Fibroblast of villous mesenchyme (primary cell): ENCODE data around the gene OR6B2. TPM values are rescaled to one million over a fixed set of nuclear protein-coding genes. Genes with fewer than 3 reads are reported as not detected.
"Not testable (repeated sequence)": the region's sequence is repeated elsewhere in the genome, so short reads cannot be mapped to it uniquely, and the experiment has no call there.

Source experiments
- DNase-seq: peaks from one replicate; pipeline ENCODE4 v3.0.0-alpha.2; 2010; ENCODE audit warnings: low read depth
- H3K4me3 ChIP-seq: 2 replicates; pipeline ENCODE4 v1.5.1; 2011; ENCODE audit warnings: low read depth, mild to moderate bottlenecking, low read length
- CTCF ChIP-seq: IDR thresholded peaks from 2 replicates; pipeline ENCODE4 v1.5.1; 2012; ENCODE audit warnings: low read depth, mild to moderate bottlenecking, low read length; ENCODE audit not compliant: insufficient read depth
- total RNA-seq: library from RNA; depleted of rRNA; stranded (reverse); fragments of >200 nt; gene quantifications from 2 replicates; pipeline ENCODE4 v1.2.3, GENCODE V29; 2012

Gene OR6B2
- total RNA-seq, 1 donor, result not detected

GRCh38 chr2:240052524-240052923 is 22.3 kb upstream of the OR6B2 start:
- no peak overlapping the region for H3K4me3 ChIP-seq
- no peak for DNase-seq
- no peak for TF ChIP-seq CTCF

- TF ChIP-seq CTCF, result no peak
- DNase-seq, result no peak
- H3K4me3 ChIP-seq, result no peak overlapping the region
Observed at GRCh38 chr2:240051697-240052096, 21.5 kb upstream of the OR6B2 start.

GRCh38 chr2:240050278-240050677 is 20.0 kb upstream of the OR6B2 start:
- H3K4me3 ChIP-seq, result no peak overlapping the region
- no peak for DNase-seq
- no peak for TF ChIP-seq CTCF

GRCh38 chr2:240048237-240048636 is 18.0 kb upstream of the OR6B2 start:
- no peak for DNase-seq
- no peak for TF ChIP-seq CTCF
- no peak overlapping the region for H3K4me3 ChIP-seq

- no peak for DNase-seq
- no peak for TF ChIP-seq CTCF
- H3K4me3 ChIP-seq, result no peak overlapping the region
Observed at GRCh38 chr2:240045098-240045497, 14.9 kb upstream of the OR6B2 start.

- DNase-seq, H3K4me3 ChIP-seq: not testable (repeated sequence)
Observed at GRCh38 chr2:240044096-240044495, 13.9 kb upstream of the OR6B2 start.

GRCh38 chr2:240043279-240043989 is 13.2 kb upstream of the OR6B2 start:
- no peak overlapping the region for H3K4me3 ChIP-seq
- no peak for DNase-seq
- no peak for TF ChIP-seq CTCF
